ENCODE results near the gene POC5. TPM values are rescaled to one million over a fixed set of nuclear protein-coding genes. Genes with fewer than 3 reads are reported as not detected.

The POC5 gene
- total RNA-seq, 1 donor = 10.9 TPM

- H3K27ac ChIP-seq (ENCODE audit: low read depth, low read length) = peak overlapping the region; percentile 67
- no peak for TF ChIP-seq CTCF (IDR thresholded peaks at IDR 0.05; ENCODE audit: extremely low read depth, low read depth, low read length)
- H3K4me2 ChIP-seq (ENCODE audit: insufficient read depth, low read length) = peak overlapping the region; percentile 90
- H3K36me3 ChIP-seq (ENCODE audit: insufficient read depth, low read length) = no peaks in the 10 kb centered on the region
- peaks cover 5% of the 10 kb centered on the region for H3K4me1 ChIP-seq (ENCODE audit: insufficient read depth, low read length)
- H3K79me2 ChIP-seq (ENCODE audit: insufficient read depth, low read length) = no peaks in the 10 kb centered on the region
- no peaks in the 10 kb centered on the region for H3K27me3 ChIP-seq (ENCODE audit: insufficient read depth, low read length)
- H4K20me1 ChIP-seq (ENCODE audit: insufficient read depth, low read length) = no peaks in the 10 kb centered on the region
- peak overlapping the region; percentile 89 for H3K4me3 ChIP-seq (ENCODE audit: insufficient read depth, low read length)
- peak; percentile 78 for DNase-seq (ENCODE audit: insufficient read length, low spot score, missing footprints)
- H3K9me3 ChIP-seq (ENCODE audit: low read depth, low read length) = no peaks in the 10 kb centered on the region
- peak overlapping the region; percentile 98 for H2AFZ ChIP-seq (ENCODE audit: low read length)
Observed at GRCh38 chr5:75656311-75657003, 60.8 kb downstream of the POC5 start.

GRCh38 chr5:75654693-75655295 is 62.4 kb downstream of the POC5 start:
- DNase-seq (ENCODE audit: insufficient read length, low spot score, missing footprints) = no peak
- Histone ChIP-seq H2AFZ (ENCODE audit: low read length) (no peak overlapping the region), H3K79me2 (ENCODE audit: insufficient read depth, low read length) (no peaks in the 10 kb centered on the region), H4K20me1 (ENCODE audit: insufficient read depth, low read length) (no peaks in the 10 kb centered on the region), H3K27ac (ENCODE audit: low read depth, low read length) (no peak overlapping the region), H3K36me3 (ENCODE audit: insufficient read depth, low read length) (no peaks in the 10 kb centered on the region), H3K4me3 (ENCODE audit: insufficient read depth, low read length) (no peak overlapping the region), H3K4me2 (ENCODE audit: insufficient read depth, low read length) (no peak overlapping the region), H3K27me3 (ENCODE audit: insufficient read depth, low read length) (no peaks in the 10 kb centered on the region), H3K4me1 (ENCODE audit: insufficient read depth, low read length) (peaks cover 5% of the 10 kb centered on the region), H3K9me3 (ENCODE audit: low read depth, low read length) (no peaks in the 10 kb centered on the region)
- no peak for TF ChIP-seq CTCF (IDR thresholded peaks at IDR 0.05; ENCODE audit: extremely low read depth, low read depth, low read length)

DNA sequence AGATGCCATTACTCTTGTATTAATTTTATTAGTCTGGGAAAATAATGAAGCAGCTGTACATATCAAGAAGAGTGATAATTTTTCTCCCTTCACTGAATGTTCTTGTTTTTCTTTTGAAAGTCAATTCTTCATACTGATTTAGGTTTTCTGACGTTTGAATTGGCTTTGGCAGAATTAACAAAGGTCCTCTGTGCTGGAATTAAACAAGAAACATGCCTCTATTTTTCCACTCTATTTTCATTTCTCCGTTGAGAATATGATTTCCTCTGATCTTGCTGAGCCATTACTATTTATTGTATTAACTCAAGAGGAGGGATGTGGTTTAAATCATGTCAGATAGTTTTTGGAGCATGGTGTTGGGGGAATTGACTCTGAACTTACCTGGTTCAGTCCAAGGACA is 63.7 kb downstream of the POC5 start:
- Histone ChIP-seq H3K36me3 (ENCODE audit: insufficient read depth, low read length) (no peaks in the 10 kb centered on the region), H3K9me3 (ENCODE audit: low read depth, low read length) (no peaks in the 10 kb centered on the region), H2AFZ (ENCODE audit: low read length) (no peak overlapping the region), H3K4me3 (ENCODE audit: insufficient read depth, low read length) (no peak overlapping the region), H3K27ac (ENCODE audit: low read depth, low read length) (no peak overlapping the region), H3K4me2 (ENCODE audit: insufficient read depth, low read length) (no peak overlapping the region), H3K27me3 (ENCODE audit: insufficient read depth, low read length) (no peaks in the 10 kb centered on the region), H3K4me1 (ENCODE audit: insufficient read depth, low read length) (peaks cover 5% of the 10 kb centered on the region), H3K79me2 (ENCODE audit: insufficient read depth, low read length) (no peaks in the 10 kb centered on the region), H4K20me1 (ENCODE audit: insufficient read depth, low read length) (no peaks in the 10 kb centered on the region)
- TF ChIP-seq CTCF (IDR thresholded peaks at IDR 0.05; ENCODE audit: extremely low read depth, low read depth, low read length) = no peak
- no peak for DNase-seq (ENCODE audit: insufficient read length, low spot score, missing footprints)

DNA sequence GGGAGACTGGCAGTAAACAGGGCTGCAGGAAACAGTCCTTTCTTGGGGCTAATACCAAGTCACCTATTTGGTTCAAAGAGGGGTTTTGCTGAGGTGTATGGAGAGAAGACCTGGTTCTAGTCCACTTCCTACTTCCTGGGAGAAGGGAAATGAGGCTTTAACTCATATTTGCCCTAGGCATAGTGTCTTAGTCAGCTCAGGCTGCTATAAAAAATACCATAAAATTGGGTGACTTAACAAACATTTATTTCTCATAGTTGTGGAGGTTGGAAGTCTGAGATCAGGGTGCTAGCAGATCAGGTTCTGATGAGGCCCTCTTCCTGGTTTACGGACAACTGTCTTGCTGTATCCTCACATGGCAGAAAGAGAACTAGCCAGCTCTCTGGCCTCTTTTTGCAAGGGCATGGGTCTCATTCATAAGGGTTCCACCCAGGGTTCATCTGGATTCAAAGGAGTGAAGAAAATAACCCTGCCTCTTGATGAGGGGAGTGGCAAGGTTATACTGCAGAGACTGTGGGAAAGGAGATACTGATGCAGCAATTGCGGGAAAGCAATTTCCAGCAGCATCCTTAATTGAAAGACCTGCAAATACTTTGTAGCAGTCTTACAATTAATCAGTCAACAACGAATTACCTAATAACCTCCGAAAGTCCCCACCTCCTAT is 65.5 kb downstream of the POC5 start:
- Histone ChIP-seq H4K20me1 (ENCODE audit: insufficient read depth, low read length) (no peaks in the 10 kb centered on the region), H3K4me1 (ENCODE audit: insufficient read depth, low read length) (peaks cover 5% of the 10 kb centered on the region), H3K4me2 (ENCODE audit: insufficient read depth, low read length) (no peak overlapping the region), H3K27me3 (ENCODE audit: insufficient read depth, low read length) (no peaks in the 10 kb centered on the region), H3K27ac (ENCODE audit: low read depth, low read length) (no peak overlapping the region), H3K36me3 (ENCODE audit: insufficient read depth, low read length) (no peaks in the 10 kb centered on the region), H3K79me2 (ENCODE audit: insufficient read depth, low read length) (no peaks in the 10 kb centered on the region), H2AFZ (ENCODE audit: low read length) (no peak overlapping the region), H3K9me3 (ENCODE audit: low read depth, low read length) (no peaks in the 10 kb centered on the region), H3K4me3 (ENCODE audit: insufficient read depth, low read length) (no peak overlapping the region)
- peak; percentile 17 for DNase-seq (ENCODE audit: insufficient read length, low spot score, missing footprints)
- TF ChIP-seq CTCF (IDR thresholded peaks at IDR 0.05; ENCODE audit: extremely low read depth, low read depth, low read length) = no peak

Measured in osteoblast (primary cell).